Brain microvascular endothelial cell (primary cell): ENCODE results near the gene STK38L.

Experiments
- DNase-seq: peaks from one replicate; pipeline ENCODE4 v3.0.0-alpha.2; 2020
- H3K27ac ChIP-seq: fragments of 250-450 bp; sonication (Bioruptor Pico); 2 replicates; pipeline ENCODE4 v1.5.1; 2020; ENCODE audit warnings: mild to moderate bottlenecking, moderate library complexity
- H3K27me3 ChIP-seq: fragments of 250-450 bp; sonication (Bioruptor Pico); replicated peaks from 2 replicates; pipeline ENCODE4 v1.5.1; 2020; ENCODE audit warnings: mild to moderate bottlenecking
- H3K36me3 ChIP-seq: fragments of 250-450 bp; sonication (Bioruptor Pico); replicated peaks from 2 replicates; pipeline ENCODE4 v1.5.1; 2020; ENCODE audit warnings: mild to moderate bottlenecking
- H3K4me3 ChIP-seq: 2 replicates; pipeline ENCODE4 v1.5.1; 2011; ENCODE audit warnings: low read depth, mild to moderate bottlenecking, control low read depth, low read length, moderate library complexity
- in situ Hi-C: cut with HindIII; loops from 2 replicates; pipeline ENCODE4 v1.10.0; 2017; ENCODE audit warnings: low sequenced_read_pairs, low pct_ligation_motif_present
- TF ChIP-seq, protein P1 (sequence below): IDR thresholded peaks from 2 replicates; pipeline ENCODE4 v1.5.1; 2011; ENCODE audit warnings: low read depth, mild to moderate bottlenecking, moderate library complexity, low read length, control low read depth, inconsistent platforms; ENCODE audit errors: missing control alignments

The STK38L gene

DNA sequence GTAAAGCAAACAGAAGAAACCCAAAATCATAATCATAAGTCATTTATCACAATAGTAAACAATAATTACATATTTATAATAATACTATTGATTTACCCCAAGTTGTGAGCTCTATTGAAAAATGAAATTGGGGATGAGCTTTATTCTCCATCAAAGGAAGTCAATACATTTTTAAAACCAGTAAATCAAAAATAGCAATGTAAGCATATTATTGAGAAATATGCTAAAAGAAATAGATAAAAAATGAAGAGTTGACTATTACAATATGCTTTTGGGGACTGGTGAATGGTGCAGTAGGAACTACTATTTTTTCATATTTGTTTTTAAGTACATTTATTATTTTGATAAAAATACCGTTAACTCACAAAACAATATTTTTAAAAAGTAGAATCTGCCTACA lies 31.2 kb upstream of the STK38L start:
- in situ Hi-C loops = no loop called here
- Histone ChIP-seq H3K4me3 (no peak overlapping the region), H3K27me3 (no peaks in the 10 kb centered on the region), H3K36me3 (no peaks in the 10 kb centered on the region), H3K27ac (no peak overlapping the region)
- TF ChIP-seq, protein P1, sequence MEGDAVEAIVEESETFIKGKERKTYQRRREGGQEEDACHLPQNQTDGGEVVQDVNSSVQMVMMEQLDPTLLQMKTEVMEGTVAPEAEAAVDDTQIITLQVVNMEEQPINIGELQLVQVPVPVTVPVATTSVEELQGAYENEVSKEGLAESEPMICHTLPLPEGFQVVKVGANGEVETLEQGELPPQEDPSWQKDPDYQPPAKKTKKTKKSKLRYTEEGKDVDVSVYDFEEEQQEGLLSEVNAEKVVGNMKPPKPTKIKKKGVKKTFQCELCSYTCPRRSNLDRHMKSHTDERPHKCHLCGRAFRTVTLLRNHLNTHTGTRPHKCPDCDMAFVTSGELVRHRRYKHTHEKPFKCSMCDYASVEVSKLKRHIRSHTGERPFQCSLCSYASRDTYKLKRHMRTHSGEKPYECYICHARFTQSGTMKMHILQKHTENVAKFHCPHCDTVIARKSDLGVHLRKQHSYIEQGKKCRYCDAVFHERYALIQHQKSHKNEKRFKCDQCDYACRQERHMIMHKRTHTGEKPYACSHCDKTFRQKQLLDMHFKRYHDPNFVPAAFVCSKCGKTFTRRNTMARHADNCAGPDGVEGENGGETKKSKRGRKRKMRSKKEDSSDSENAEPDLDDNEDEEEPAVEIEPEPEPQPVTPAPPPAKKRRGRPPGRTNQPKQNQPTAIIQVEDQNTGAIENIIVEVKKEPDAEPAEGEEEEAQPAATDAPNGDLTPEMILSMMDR = no peak
- no peak for DNase-seq

DNA sequence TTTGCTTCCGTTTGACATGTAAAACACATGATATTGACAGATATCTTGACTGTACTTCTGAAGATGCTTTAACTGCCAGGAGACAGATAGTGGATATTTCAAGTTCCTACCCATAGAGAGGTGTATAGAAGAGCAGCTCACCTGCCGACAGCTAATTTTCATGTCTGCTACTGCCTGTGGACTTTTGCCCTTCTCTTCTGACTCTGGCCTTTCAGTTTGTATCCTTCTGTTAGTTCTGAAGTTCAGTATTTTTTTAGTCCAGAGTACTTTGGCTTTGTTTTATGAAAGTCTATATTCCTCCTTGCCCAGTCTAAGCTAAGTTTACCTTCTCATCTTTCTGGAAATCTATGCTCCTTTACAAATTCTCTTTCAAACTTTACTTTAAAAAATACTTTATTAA lies 30.8 kb upstream of the STK38L start:
- H3K36me3 ChIP-seq = no peaks in the 10 kb centered on the region
- no peak for DNase-seq
- H3K4me3 ChIP-seq = no peak overlapping the region
- no peak overlapping the region for H3K27ac ChIP-seq
- TF ChIP-seq, protein P1 = no peak
- in situ Hi-C loops = no loop called here
- H3K27me3 ChIP-seq = no peaks in the 10 kb centered on the region

DNA sequence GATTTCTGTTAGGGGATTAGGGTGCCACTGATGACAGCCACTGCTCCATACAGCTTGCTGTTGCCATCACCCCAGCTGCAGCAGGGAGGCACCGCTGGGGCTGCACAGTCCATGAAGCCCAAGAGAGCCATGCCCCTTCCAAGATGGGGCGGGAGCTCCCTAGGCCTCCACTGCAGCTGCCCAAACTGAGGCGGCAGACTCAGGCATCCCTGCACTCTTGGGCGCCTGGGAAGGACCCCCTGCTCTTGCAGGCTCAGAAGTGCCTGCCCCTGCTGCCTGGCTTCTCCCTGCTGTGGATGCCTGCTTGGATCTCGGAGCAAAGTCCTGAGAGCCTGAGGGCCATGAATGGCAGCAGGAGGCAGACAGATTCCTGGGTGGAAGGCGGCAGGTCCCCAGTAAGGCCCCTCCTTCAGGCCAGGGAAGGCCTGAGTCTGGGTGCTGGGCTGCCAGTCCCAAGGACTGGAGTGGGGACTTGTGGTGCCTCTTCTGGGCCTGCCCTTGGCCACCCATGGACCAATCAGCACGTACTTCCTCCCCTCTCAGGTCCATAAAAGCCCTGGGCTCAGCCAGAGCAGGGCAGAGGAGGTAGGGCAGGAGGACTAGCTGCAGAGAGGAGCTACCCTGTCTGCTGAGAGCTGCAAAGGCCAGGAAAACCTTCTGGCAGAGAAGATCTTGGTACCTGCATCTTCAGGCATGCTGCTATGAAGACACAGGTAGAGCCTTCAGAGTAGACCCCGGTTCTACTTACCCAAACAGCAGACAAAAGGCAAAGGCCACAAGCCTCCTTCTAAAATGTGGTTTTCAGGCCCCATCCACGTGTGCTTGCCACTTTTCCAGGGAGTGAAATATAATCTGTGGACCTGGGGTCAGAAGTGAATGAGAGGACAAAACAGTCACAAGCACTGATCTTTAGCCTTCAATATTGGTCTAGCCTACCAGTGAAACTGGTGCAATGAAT lies 30.0 kb upstream of the STK38L start:
- no peak for DNase-seq
- TF ChIP-seq, protein P1 = no peak
- in situ Hi-C loops = no loop called here
- Histone ChIP-seq H3K27me3 (no peaks in the 10 kb centered on the region), H3K4me3 (no peak overlapping the region), H3K27ac (no peak overlapping the region), H3K36me3 (no peaks in the 10 kb centered on the region)

DNA sequence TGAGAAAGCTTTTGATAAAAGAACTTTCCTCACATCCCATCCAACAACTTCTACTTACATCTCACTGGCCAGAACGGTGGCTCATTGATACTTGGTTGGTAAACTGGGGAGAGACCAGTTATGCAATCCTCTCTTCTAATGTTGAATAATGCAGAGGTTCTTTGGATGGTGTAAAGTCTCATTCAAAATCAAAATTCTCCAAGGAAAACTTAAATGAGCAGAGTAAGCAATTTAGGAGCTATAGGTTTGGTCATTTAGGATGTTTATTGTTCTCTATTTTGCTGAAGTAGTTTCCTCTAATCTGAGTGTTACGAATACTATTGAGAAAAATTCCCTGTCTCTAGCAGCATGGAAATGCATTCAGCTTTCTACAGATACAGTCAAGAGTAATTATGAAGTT lies 26.5 kb upstream of the STK38L start:
- Histone ChIP-seq H3K36me3 (no peaks in the 10 kb centered on the region), H3K4me3 (no peak overlapping the region), H3K27ac (no peak overlapping the region), H3K27me3 (no peaks in the 10 kb centered on the region)
- in situ Hi-C loops = no loop called here
- no peak for DNase-seq
- TF ChIP-seq, protein P1 = no peak

DNA sequence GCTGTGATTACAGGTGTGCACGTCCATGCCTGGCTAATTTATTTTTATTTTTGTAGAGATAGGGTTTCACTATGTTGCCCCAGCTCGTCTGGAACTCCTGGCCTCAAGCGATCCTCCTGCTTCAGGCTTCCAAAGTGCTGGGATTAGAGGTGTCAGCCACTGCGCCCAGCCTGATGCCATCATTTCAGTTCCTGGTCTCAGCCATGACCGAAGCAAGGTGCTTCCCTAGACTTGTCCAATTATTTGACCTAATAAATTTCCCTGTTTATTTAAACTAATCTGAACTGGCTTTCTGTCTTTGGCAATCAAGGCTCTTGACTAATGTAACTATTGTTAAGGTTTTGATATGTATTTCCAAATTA lies 24.4 kb upstream of the STK38L start:
- Histone ChIP-seq H3K27ac (no peak overlapping the region), H3K27me3 (no peaks in the 10 kb centered on the region), H3K36me3 (no peaks in the 10 kb centered on the region), H3K4me3 (no peak overlapping the region)
- in situ Hi-C loops = no loop called here
- no peak for DNase-seq
- TF ChIP-seq, protein P1 = no peak
